HepG2 (cell line): ENCODE measurements around the gene LITAF. TPM values are rescaled to one million over a fixed set of nuclear protein-coding genes. Genes with fewer than 3 reads are reported as not detected.
A peak's percentile ranks its signal among the peaks of the same experiment; 100 is the strongest.

ENCODE experiments used
- ATAC-seq: fragments of 200-7000 bp; cut with Tn5 transposase; 3 replicates; pipeline ENCODE4 v1.9.1; 2020; ENCODE audit warnings: mild to moderate bottlenecking, moderate library complexity
- BruUV-seq: library from RNA; stranded (reverse); fragments of 400-500 nt; replicated peaks from 2 replicates; lab custom pipeline; 2021; lab: Mats Ljungman, UMichigan
- CTCF ChIA-PET: fragments of 300-600 bp; formaldehyde crosslinking; extraction: SDS; loops from one replicate; lab custom pipeline; 2021; ENCODE audit warnings: low total read pairs, inconsistent platforms, low intra/inter-chr PET ratio; lab: Yijun Ruan, JAX
- POLR2A ChIA-PET: fragments of 350-600 bp; sonication (Branson Sonifier 250); formaldehyde crosslinking; loops from one replicate; lab custom pipeline; 2020; ENCODE audit warnings: antibody characterized with exemption, inconsistent platforms; lab: Yijun Ruan, JAX
- DNase-seq: peaks from one replicate; pipeline ENCODE4 v3.0.0-alpha.2; 2015; ENCODE audit warnings: low spot score
- FAIRE-seq: peaks from 3 replicates; lab custom pipeline; 2011; peaks lifted over from hg19 to GRCh38; lab: Jason Lieb, UNC
- H2AFZ ChIP-seq: one replicate; pipeline ENCODE4 v1.6.1; 2011; ENCODE audit warnings: low read length, inconsistent platforms
- H3K27ac ChIP-seq: fragments of 300-600 bp; 3 replicates; pipeline ENCODE4 v1.8.0; 2011; ENCODE audit warnings: mixed run types, mild to moderate bottlenecking, mixed read lengths, low read length, inconsistent platforms; ENCODE audit not compliant: insufficient read depth; ENCODE audit errors: extremely low read length
- H3K27me3 ChIP-seq, 2 experiments: fragments of 200-600 bp in 1 of 2; 2 replicates in 1 of 2; 3 replicates in 1 of 2; pipeline versions ENCODE4 v1.6.0 to v1.8.0; 2011; ENCODE audit warnings: low read length in 2 of 2, mild to moderate bottlenecking in 2 of 2, moderate library complexity in 2 of 2, inconsistent platforms in 1 of 2; ENCODE audit not compliant: insufficient read depth in 2 of 2, control insufficient read depth in 1 of 2
- H3K36me3 ChIP-seq, 2 experiments: fragments of 200-600 bp in 1 of 2; replicated peaks in 1 of 2; 2 replicates in 1 of 2; 3 replicates in 1 of 2; pipeline versions ENCODE4 v1.5.1 to v1.8.0; 2011; ENCODE audit warnings: low read length in 2 of 2, inconsistent platforms in 1 of 2; ENCODE audit not compliant: insufficient read depth in 2 of 2, control insufficient read depth in 1 of 2
- H3K4me1 ChIP-seq: 2 replicates; pipeline ENCODE4 v1.5.1; 2012; ENCODE audit warnings: low read length, inconsistent platforms; ENCODE audit not compliant: insufficient read depth
- H3K4me2 ChIP-seq: 2 replicates; pipeline ENCODE4 v1.6.0; 2011; ENCODE audit warnings: low read depth, low read length, inconsistent platforms
- H3K4me3 ChIP-seq, 3 experiments: fragments of 200-600 bp in 1 of 3; sonication (generic), shearing (Covaris generic) in 1 of 3; replicated peaks in 1 of 3; 2 replicates each; pipeline ENCODE4 v1.5.1; 2011 to 2016; ENCODE audit warnings: low read length in 3 of 3, inconsistent platforms in 2 of 3, low read depth in 2 of 3, mild to moderate bottlenecking in 2 of 3, control low read depth in 1 of 3, mixed read lengths in 1 of 3; ENCODE audit not compliant: insufficient read depth in 1 of 3
- H3K79me2 ChIP-seq: one replicate; pipeline ENCODE4 v1.6.1; 2011; ENCODE audit warnings: low read length, inconsistent platforms; ENCODE audit not compliant: insufficient read depth
- H3K9ac ChIP-seq: 2 replicates; pipeline ENCODE4 v1.6.0; 2011; ENCODE audit warnings: mild to moderate bottlenecking, low read depth, low read length, inconsistent platforms; ENCODE audit not compliant: insufficient read depth
- H3K9me3 ChIP-seq: 2 replicates; pipeline ENCODE4 v1.5.1; 2012; ENCODE audit warnings: mild to moderate bottlenecking, low read length
- H4K20me1 ChIP-seq: 2 replicates; pipeline ENCODE4 v1.6.0; 2011; ENCODE audit warnings: inconsistent platforms, mild to moderate bottlenecking, low read length, moderate library complexity; ENCODE audit not compliant: insufficient read depth
- PRPF4 ChIP-seq: fragments of 200-400 bp; formaldehyde crosslinking; IDR thresholded peaks from 2 replicates; pipeline ENCODE4 v1.6.1; 2016; ENCODE audit warnings: low read length, low read depth; ENCODE audit not compliant: poor library complexity, severe bottlenecking
- ZBTB38 ChIP-seq: sonication (generic); formaldehyde crosslinking; IDR thresholded peaks from 2 replicates; pipeline ENCODE4 v1.5.1; 2020; ENCODE audit warnings: mild to moderate bottlenecking, missing genetic modification reagents
- ZNF460 ChIP-seq: sonication (generic); formaldehyde crosslinking; IDR thresholded peaks from 2 replicates; pipeline ENCODE4 v1.5.1; 2020; ENCODE audit warnings: missing genetic modification reagents, mild to moderate bottlenecking, borderline replicate concordance
- WGBS: methylation state at CpG from one replicate; pipeline ENCODE4 v1.1.6; 2017; ENCODE audit warnings: low lambda C conversion rate; 5-methylcytosine and 5-hydroxymethylcytosine counted together
- in situ Hi-C: cut with HindIII; loops from 2 replicates; pipeline ENCODE4 v1.10.0; 2017; ENCODE audit warnings: low pct_unique_long_range_greater_than_20kb; ENCODE audit not compliant: extremely low pct_ligation_motif_present
- intact Hi-C: fragments of 100-400 bp; cut with micrococcal nuclease; formaldehyde crosslinking; loops from one replicate; pipeline ENCODE4 v1.10.0; 2022; ENCODE audit not compliant: unreplicated experiment
- polyA plus RNA-seq, 8 experiments: library from polyadenylated mRNA; depleted of rRNA in 3 of 8; stranded (reverse) in 7 of 8; unstranded in 1 of 8; fragments of >200 nt; fragmentation: Illumina TruSeq in 4 of 8; extraction: Trizol in 4 of 8; gene quantifications; 2 replicates each; pipeline versions ENCODE4 v1.2.1 to v1.2.3, GENCODE V29; 2011 to 2016; ENCODE audit warnings: low read depth in 4 of 8, missing spikeins in 1 of 8, mixed read lengths in 1 of 8; ENCODE audit not compliant: insufficient read depth in 1 of 8
- total RNA-seq, 5 experiments: library from RNA; depleted of rRNA; stranded (reverse); fragments of >200 nt; fragmentation: Illumina TruSeq; extraction: Trizol; gene quantifications; 2 replicates each; pipeline ENCODE4 v1.2.3, GENCODE V29; 2016; ENCODE audit warnings: low read depth in 1 of 5
- TF ChIP-seq, protein P1 (sequence below): sonication (generic); formaldehyde crosslinking; IDR thresholded peaks from 2 replicates; pipeline ENCODE4 v1.4.0; 2020; ENCODE audit warnings: missing genetic modification reagents, borderline replicate concordance

The LITAF gene
- total and polyA plus RNA-seq, 2 of the 13 experiments (the other 11 are each of a cell fraction or from before 2014, with no cell fraction given), result 80.1 to 141 TPM

DNA sequence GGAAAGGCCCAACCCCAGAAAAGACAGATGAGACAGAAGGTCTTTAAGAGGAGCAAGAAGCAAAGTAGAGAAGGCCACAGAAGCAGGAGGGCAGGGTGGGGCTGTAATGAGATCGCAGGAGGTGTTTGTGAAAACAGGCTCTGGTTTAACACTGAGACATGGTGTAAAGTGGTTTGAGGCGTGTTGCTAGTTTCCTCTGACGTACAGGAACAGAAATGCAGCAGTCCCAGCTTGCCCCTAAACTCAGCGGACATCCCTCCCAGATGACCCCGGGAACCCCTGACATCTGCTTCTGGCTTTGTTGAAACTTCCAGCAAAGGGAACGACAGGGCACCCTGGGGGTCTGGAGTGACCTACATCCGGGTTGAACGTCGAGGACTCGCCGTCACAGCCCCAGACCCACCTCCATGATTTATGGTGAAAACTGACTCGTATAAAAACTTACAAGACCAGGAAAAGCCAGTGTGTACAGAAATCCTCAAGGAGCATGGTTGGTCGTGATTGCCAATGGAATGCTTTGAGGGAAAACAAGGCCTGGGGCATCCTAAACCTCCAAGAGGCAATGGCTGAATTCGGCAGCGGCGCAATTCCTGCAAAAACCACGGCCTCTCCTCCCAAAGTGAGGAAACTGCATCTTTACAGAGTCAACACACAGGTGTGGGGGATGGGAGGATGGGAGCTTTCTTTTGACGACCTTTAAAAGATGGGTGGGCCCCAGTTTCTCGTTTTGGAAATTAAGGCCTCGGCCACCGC lies 25.8 kb downstream of the LITAF start:
- 94% methylated on average over 21 of the region's 21 CpGs for WGBS
- H3K27ac ChIP-seq, result peak overlapping the region; percentile 15
- H4K20me1 ChIP-seq, result peaks cover 14% of the 10 kb centered on the region; the same call in 1 of the 2 replicates
- H3K27me3 ChIP-seq, result no peaks in the 10 kb centered on the region
- peaks cover 76% of the 10 kb centered on the region for H3K79me2 ChIP-seq
- peaks cover 13% of the 10 kb centered on the region for H3K9me3 ChIP-seq
- TSS peak; percentile 38 for BruUV-seq
- H3K36me3 ChIP-seq, result peaks cover 11 to 28% of the 10 kb centered on the region in 2 experiments
- no peak overlapping the region for H3K9ac ChIP-seq
- DNase-seq (no peak), ATAC-seq (no peak), FAIRE-seq (no peak)
- ChIA-PET POLR2A (interaction anchor here (1.4 kb wide), 1 partner anchor 15 kb away, joined by 6 read pairs; no protein-coding TSS in a partner anchor), CTCF (no interaction called here)
- TF ChIP-seq ZNF460 (CRISPR knock-in tag) (no peak), PRPF4 (peak; percentile 31), ZBTB38 (CRISPR knock-in tag) (0 out of 2 replicates have a peak, but pooled peaks have one; percentile 21)
- TF ChIP-seq, protein P1, sequence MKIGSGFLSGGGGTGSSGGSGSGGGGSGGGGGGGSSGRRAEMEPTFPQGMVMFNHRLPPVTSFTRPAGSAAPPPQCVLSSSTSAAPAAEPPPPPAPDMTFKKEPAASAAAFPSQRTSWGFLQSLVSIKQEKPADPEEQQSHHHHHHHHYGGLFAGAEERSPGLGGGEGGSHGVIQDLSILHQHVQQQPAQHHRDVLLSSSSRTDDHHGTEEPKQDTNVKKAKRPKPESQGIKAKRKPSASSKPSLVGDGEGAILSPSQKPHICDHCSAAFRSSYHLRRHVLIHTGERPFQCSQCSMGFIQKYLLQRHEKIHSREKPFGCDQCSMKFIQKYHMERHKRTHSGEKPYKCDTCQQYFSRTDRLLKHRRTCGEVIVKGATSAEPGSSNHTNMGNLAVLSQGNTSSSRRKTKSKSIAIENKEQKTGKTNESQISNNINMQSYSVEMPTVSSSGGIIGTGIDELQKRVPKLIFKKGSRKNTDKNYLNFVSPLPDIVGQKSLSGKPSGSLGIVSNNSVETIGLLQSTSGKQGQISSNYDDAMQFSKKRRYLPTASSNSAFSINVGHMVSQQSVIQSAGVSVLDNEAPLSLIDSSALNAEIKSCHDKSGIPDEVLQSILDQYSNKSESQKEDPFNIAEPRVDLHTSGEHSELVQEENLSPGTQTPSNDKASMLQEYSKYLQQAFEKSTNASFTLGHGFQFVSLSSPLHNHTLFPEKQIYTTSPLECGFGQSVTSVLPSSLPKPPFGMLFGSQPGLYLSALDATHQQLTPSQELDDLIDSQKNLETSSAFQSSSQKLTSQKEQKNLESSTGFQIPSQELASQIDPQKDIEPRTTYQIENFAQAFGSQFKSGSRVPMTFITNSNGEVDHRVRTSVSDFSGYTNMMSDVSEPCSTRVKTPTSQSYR (CRISPR knock-in tag), result 0 out of 2 replicates have a peak, but pooled peaks have one; percentile 40
- no peak overlapping the region for H3K4me2 ChIP-seq
- H3K4me3 ChIP-seq, result no peak overlapping the region
- H2AFZ ChIP-seq, result no peak overlapping the region
- intact Hi-C loops (no loop called here), in situ Hi-C loops (no loop called here)
- peaks cover 64% of the 10 kb centered on the region for H3K4me1 ChIP-seq
